GM19438 (cell line): Measurements from ENCODE around the gene GOLGA8N.

Experiments
- ATAC-seq: cut with Tn5 transposase; IDR thresholded peaks from one replicate; pipeline ENCODE4 v1.9.1; 2021; ENCODE audit warnings: low read depth; ENCODE audit not compliant: unreplicated experiment

Gene GOLGA8N

GRCh38 chr15:32649342-32649741 is 56.1 kb downstream of the GOLGA8N start:
- ATAC-seq: no peak

GRCh38 chr15:32651229-32651837 is 58.1 kb downstream of the GOLGA8N start:
- peak; percentile 58 for ATAC-seq

GRCh38 chr15:32652178-32652577 is 58.9 kb downstream of the GOLGA8N start:
- ATAC-seq: no peak

GRCh38 chr15:32656091-32656490 is 62.8 kb downstream of the GOLGA8N start:
- no peak for ATAC-seq

DNA sequence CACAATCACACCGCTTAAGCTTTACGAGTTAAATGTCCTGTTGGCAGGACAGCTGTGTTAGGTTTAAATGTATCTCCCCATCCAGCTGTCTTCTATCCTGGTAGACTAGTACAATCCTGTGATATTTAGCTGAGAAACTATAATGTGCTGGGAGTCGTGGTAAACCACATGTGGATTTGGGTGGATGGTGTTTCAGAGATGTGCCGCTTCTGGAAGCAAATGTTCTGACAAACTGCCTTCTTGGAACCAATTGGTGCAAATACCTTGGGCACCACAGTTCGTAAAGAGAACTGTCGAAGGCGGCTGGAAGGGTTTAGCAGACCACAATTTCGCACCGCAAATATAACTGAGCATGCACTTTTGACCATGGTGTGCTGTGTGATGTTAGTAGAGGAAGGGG is 63.2 kb downstream of the GOLGA8N start:
- ATAC-seq: no peak
